ENCODE data around the gene PPP1R8.

Gene PPP1R8

GRCh38 chr1:27872802-27873551 lies 42.4 kb downstream of the PPP1R8 start:
- no peak for DNase-seq

- DNase-seq, result no peak
These were observed 43.2 kb downstream of the PPP1R8 start for GRCh38 chr1:27873671-27874384.

GRCh38 chr1:27876341-27877114 lies 45.9 kb downstream of the PPP1R8 start:
- DNase-seq, result no peak

GRCh38 chr1:27877115-27877416 lies 46.5 kb downstream of the PPP1R8 start:
- DNase-seq, result no peak

- DNase-seq, result no peak
These were observed 47.5 kb downstream of the PPP1R8 start for GRCh38 chr1:27878039-27878438.

- DNase-seq, result no peak
These were observed 48.3 kb downstream of the PPP1R8 start for GRCh38 chr1:27878787-27879335.

GRCh38 chr1:27879374-27880082 lies 48.9 kb downstream of the PPP1R8 start:
- no peak for DNase-seq

- DNase-seq, result no peak
These were observed 51.9 kb downstream of the PPP1R8 start for GRCh38 chr1:27882543-27882903.

- DNase-seq, result no peak
These were observed 53.0 kb downstream of the PPP1R8 start for GRCh38 chr1:27883536-27883935.

GRCh38 chr1:27884006-27884954 lies 53.7 kb downstream of the PPP1R8 start:
- DNase-seq, result no peak

GRCh38 chr1:27885114-27885528 lies 54.5 kb downstream of the PPP1R8 start:
- no peak for DNase-seq

GRCh38 chr1:27885621-27886352 lies 55.2 kb downstream of the PPP1R8 start:
- DNase-seq, result no peak

GRCh38 chr1:27886353-27886679 lies 55.7 kb downstream of the PPP1R8 start:
- DNase-seq, result no peak

GRCh38 chr1:27886744-27887143 lies 56.2 kb downstream of the PPP1R8 start:
- DNase-seq, result no peak

GRCh38 chr1:27887215-27888021 lies 56.8 kb downstream of the PPP1R8 start:
- DNase-seq, result no peak

- no peak for DNase-seq
These were observed 58.9 kb downstream of the PPP1R8 start for GRCh38 chr1:27889506-27889905.

GRCh38 chr1:27891196-27891889 lies 60.8 kb downstream of the PPP1R8 start:
- no peak for DNase-seq

- DNase-seq, result no peak
These were observed 63.9 kb downstream of the PPP1R8 start for GRCh38 chr1:27894521-27894920.
